GM21576 (cell line): ENCODE data around the gene WRNIP1.

Experiments
- ATAC-seq: cut with Tn5 transposase; IDR thresholded peaks from one replicate; pipeline ENCODE4 v1.9.1; 2021; ENCODE audit warnings: mild to moderate bottlenecking, moderate library complexity; ENCODE audit not compliant: unreplicated experiment

WRNIP1 gene

DNA sequence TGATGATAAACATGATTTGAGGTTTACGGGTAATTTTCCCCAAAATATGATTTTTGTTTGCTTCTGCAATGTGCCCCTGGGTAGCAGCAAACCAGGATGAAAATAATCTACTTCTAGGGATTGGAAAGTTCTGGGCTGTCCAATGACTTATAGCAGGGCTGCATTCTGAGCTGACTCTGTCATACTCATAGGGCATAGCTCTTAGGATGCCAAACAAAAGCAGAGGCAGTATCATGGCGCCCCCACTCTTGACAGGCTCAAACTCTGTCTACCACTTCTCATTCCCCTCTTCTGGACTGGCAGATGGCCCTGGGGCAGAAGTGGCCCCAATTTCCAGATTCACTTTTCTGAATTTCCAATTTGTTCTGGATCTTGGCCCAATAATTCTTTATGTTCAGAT, 66.2 kb downstream of the WRNIP1 start:
- ATAC-seq = no peak

DNA sequence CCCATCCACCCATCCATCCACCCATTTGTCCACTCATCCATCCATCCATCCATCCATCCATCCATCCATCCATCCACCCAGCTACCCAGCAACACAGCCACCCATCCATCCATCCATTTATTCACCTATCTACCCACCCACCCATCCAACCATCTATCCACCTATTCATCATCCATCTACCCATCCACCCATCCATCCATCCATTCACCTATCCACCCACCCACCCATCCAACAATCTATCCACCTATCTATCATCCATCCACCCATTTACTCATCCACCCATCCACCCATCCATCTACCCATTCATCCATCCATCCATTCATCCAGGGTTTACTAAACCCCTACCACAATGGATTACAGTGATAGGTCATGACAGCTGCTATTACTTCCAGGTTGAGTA, 69.1 kb downstream of the WRNIP1 start:
- ATAC-seq = no peak
